IMR-90 (cell line): ENCODE measurements around the gene PAN2. TPM values are rescaled to one million over a fixed set of nuclear protein-coding genes. Genes with fewer than 3 reads are reported as not detected.

Source experiments
- ATAC-seq: fragments of 200-7000 bp; cut with Tn5 transposase; 2 replicates; pipeline ENCODE4 v1.9.1; 2020; ENCODE audit warnings: low read depth, mild to moderate bottlenecking, moderate library complexity
- BruUV-seq: library from RNA; stranded (reverse); fragments of 400-500 nt; replicated peaks from 2 replicates; lab custom pipeline; 2021; lab: Mats Ljungman, UMichigan
- CTCF ChIA-PET: fragments of 300-600 bp; formaldehyde crosslinking; extraction: SDS; loops from one replicate; lab custom pipeline; 2021; ENCODE audit warnings: antibody characterized with exemption; lab: Yijun Ruan, JAX
- POLR2A ChIA-PET: fragments of 300-600 bp; sonication (Branson Sonifier 250); formaldehyde crosslinking; loops from one replicate; lab custom pipeline; 2022; ENCODE audit warnings: antibody characterized with exemption; ENCODE audit not compliant: unreplicated experiment; lab: Charles Lee
- DNase-seq: peaks from one replicate; pipeline ENCODE4 v3.0.0; 2013
- H2AFZ ChIP-seq: replicated peaks from 2 replicates; pipeline ENCODE3; 2013; ENCODE audit warnings: low read length, mild to moderate bottlenecking; ENCODE audit not compliant: poor library complexity
- H2AK5ac ChIP-seq: 2 replicates; pipeline ENCODE4 v1.6.1; 2013; ENCODE audit warnings: low read depth, low read length, inconsistent platforms
- H2AK9ac ChIP-seq: replicated peaks from 2 replicates; pipeline ENCODE3; 2013; ENCODE audit warnings: mild to moderate bottlenecking, low read depth, low read length, moderate library complexity; ENCODE audit not compliant: poor library complexity
- H2BK120ac ChIP-seq: 2 replicates; pipeline ENCODE4 v1.6.1; 2013; ENCODE audit warnings: low read depth, low read length, inconsistent platforms
- H2BK15ac ChIP-seq: 3 replicates; pipeline ENCODE4 v1.6.1; 2013; ENCODE audit warnings: low read depth, low read length, inconsistent platforms
- H2BK20ac ChIP-seq: 2 replicates; pipeline ENCODE4 v1.6.1; 2013; ENCODE audit warnings: low read depth, mild to moderate bottlenecking, inconsistent platforms, low read length, moderate library complexity
- H2BK5ac ChIP-seq: 2 replicates; pipeline ENCODE4 v1.6.1; 2013; ENCODE audit warnings: mild to moderate bottlenecking, low read depth, low read length, inconsistent platforms; ENCODE audit not compliant: poor library complexity, severe bottlenecking
- H3K14ac ChIP-seq: replicated peaks from 2 replicates; pipeline ENCODE4 v1.6.1; 2013; ENCODE audit warnings: low read depth, low read length, inconsistent platforms
- H3K18ac ChIP-seq: 2 replicates; pipeline ENCODE4 v1.6.1; 2013; ENCODE audit warnings: low read depth, low read length, control low read depth
- H3K23ac ChIP-seq: 2 replicates; pipeline ENCODE4 v1.6.1; 2013; ENCODE audit warnings: low read depth, low read length, inconsistent platforms
- H3K27ac ChIP-seq: 2 replicates; pipeline ENCODE4 v1.5.1; 2013; ENCODE audit warnings: mild to moderate bottlenecking, control low read depth, low read length; ENCODE audit not compliant: insufficient read depth
- H3K27me3 ChIP-seq: 2 replicates; pipeline ENCODE4 v1.6.1; 2013; ENCODE audit warnings: low read length; ENCODE audit not compliant: control insufficient read depth, insufficient read depth
- H3K36me3 ChIP-seq: 2 replicates; pipeline ENCODE4 v1.6.1; 2013; ENCODE audit warnings: low read length, mixed read lengths; ENCODE audit not compliant: control insufficient read depth, insufficient read depth
- H3K4ac ChIP-seq: 2 replicates; pipeline ENCODE4 v1.6.1; 2013; ENCODE audit warnings: low read depth, low read length, inconsistent platforms
- H3K4me1 ChIP-seq: 2 replicates; pipeline ENCODE4 v1.6.1; 2013; ENCODE audit warnings: low read length, mixed read lengths; ENCODE audit not compliant: control insufficient read depth, insufficient read depth
- H3K4me2 ChIP-seq: 2 replicates; pipeline ENCODE4 v1.6.1; 2013; ENCODE audit warnings: low read depth, mild to moderate bottlenecking, control low read depth, low read length, moderate library complexity
- H3K4me3 ChIP-seq: 2 replicates; pipeline ENCODE4 v1.5.1; 2013; ENCODE audit warnings: low read depth, mild to moderate bottlenecking, control low read depth, low read length, moderate library complexity; ENCODE audit not compliant: insufficient read depth
- H3K56ac ChIP-seq: 2 replicates; pipeline ENCODE4 v1.6.1; 2013; ENCODE audit warnings: low read length, inconsistent platforms; ENCODE audit not compliant: insufficient read depth; ENCODE audit errors: extremely low read depth
- H3K79me1 ChIP-seq, 2 experiments: 2 replicates each; pipeline ENCODE4 v1.6.1; 2013; ENCODE audit warnings: low read length in 2 of 2, inconsistent platforms in 1 of 2, low read depth in 1 of 2
- H3K9ac ChIP-seq: 2 replicates; pipeline ENCODE4 v1.6.1; 2013; ENCODE audit warnings: low read depth, low read length, control low read depth
- H3K9me1 ChIP-seq: 2 replicates; pipeline ENCODE4 v1.6.1; 2013; ENCODE audit warnings: low read length, inconsistent platforms; ENCODE audit not compliant: insufficient read depth
- H3K9me3 ChIP-seq: 2 replicates; pipeline ENCODE4 v1.6.1; 2013; ENCODE audit warnings: low read length; ENCODE audit not compliant: control insufficient read depth, insufficient read depth
- H4K20me1 ChIP-seq: 2 replicates; pipeline ENCODE4 v1.6.1; 2013; ENCODE audit warnings: low read length, inconsistent platforms; ENCODE audit not compliant: insufficient read depth
- H4K5ac ChIP-seq: 2 replicates; pipeline ENCODE4 v1.6.1; 2013; ENCODE audit warnings: mild to moderate bottlenecking, low read depth, low read length, control low read depth
- H4K8ac ChIP-seq, 2 experiments: 2 replicates each; pipeline ENCODE4 v1.6.1; 2013; ENCODE audit warnings: low read depth in 2 of 2, low read length in 2 of 2, control low read depth in 1 of 2, inconsistent platforms in 1 of 2
- H4K91ac ChIP-seq: 2 replicates; pipeline ENCODE4 v1.6.1; 2013; ENCODE audit warnings: low read depth, low read length, inconsistent platforms; ENCODE audit not compliant: insufficient read depth
- BHLHE40 ChIP-seq: fragments of 150-350 bp; IDR thresholded peaks from 2 replicates; pipeline ENCODE4 v1.6.1; 2016; ENCODE audit warnings: mild to moderate bottlenecking, low read depth, low read length
- CTCF ChIP-seq: conservative IDR thresholded peaks from 2 replicates; pipeline ENCODE4 v1.5.1; 2012; ENCODE audit warnings: mild to moderate bottlenecking, low read depth, low read length, improper control_type of control experiment
- ELK1 ChIP-seq: fragments of 150-350 bp; IDR thresholded peaks from 2 replicates; pipeline ENCODE4 v1.6.1; 2016; ENCODE audit warnings: low read depth, mild to moderate bottlenecking, low read length, moderate library complexity, borderline replicate concordance
- MAFK ChIP-seq: IDR thresholded peaks from 2 replicates; pipeline ENCODE4 v1.6.1; 2012; ENCODE audit warnings: low read depth, low read length, improper control_type of control experiment
- MAZ ChIP-seq: IDR thresholded peaks from 2 replicates; pipeline ENCODE4 v1.6.1; 2012; ENCODE audit warnings: low read depth, mild to moderate bottlenecking, low read length, improper control_type of control experiment, moderate library complexity, borderline replicate concordance
- MXI1 ChIP-seq: IDR thresholded peaks from 2 replicates; pipeline ENCODE4 v1.6.1; 2012; ENCODE audit warnings: low read depth, mild to moderate bottlenecking, low read length, moderate library complexity, borderline replicate concordance
- NFE2L2 ChIP-seq: fragments of 150-350 bp; IDR thresholded peaks from 2 replicates; pipeline ENCODE4 v1.6.1; 2016; ENCODE audit warnings: low read depth, mild to moderate bottlenecking, low read length
- RAD21 ChIP-seq: IDR thresholded peaks from 2 replicates; pipeline ENCODE4 v1.6.1; 2012; ENCODE audit warnings: low read length, improper control_type of control experiment
- RCOR1 ChIP-seq: IDR thresholded peaks from 2 replicates; pipeline ENCODE4 v1.6.1; 2012; ENCODE audit warnings: mild to moderate bottlenecking, low read length, improper control_type of control experiment; ENCODE audit not compliant: insufficient replicate concordance
- SMC3 ChIP-seq: fragments of 150-350 bp; IDR thresholded peaks from 2 replicates; pipeline ENCODE4 v1.6.1; 2016; ENCODE audit warnings: low read depth, mild to moderate bottlenecking, antibody characterized with exemption, low read length, moderate library complexity
- WGBS, 2 experiments: methylation state at CpG; one replicate each; pipeline versions ENCODE4 v1.1.5 to v1.1.7; 2013; ENCODE audit warnings: missing lambda C conversion rate in 2 of 2; ENCODE audit not compliant: insufficient read length in 1 of 2; ENCODE audit errors: extremely low coverage in 2 of 2; 5-methylcytosine and 5-hydroxymethylcytosine counted together
- dilution Hi-C: fragments of 300-500 bp; cut with HindIII; formaldehyde crosslinking; loops from one replicate; pipeline ENCODE4 v1.14.3; 2018; ENCODE audit warnings: low sequenced_read_pairs; ENCODE audit not compliant: unreplicated experiment
- in situ Hi-C: fragments of 300-500 bp; cut with MboI; formaldehyde crosslinking; loops from 3 replicates; pipeline ENCODE4 v1.14.3; 2019; ENCODE audit warnings: low sequenced_read_pairs, inconsistent platforms, mixed read lengths
- intact Hi-C: fragments of 100-400 bp; cut with micrococcal nuclease; formaldehyde crosslinking; loops from 2 replicates; pipeline ENCODE4 v1.10.0; 2022
- polyA plus RNA-seq, 3 experiments: library from polyadenylated mRNA; depleted of rRNA; stranded (reverse); fragments of >200 nt; gene quantifications; 2 replicates each; pipeline ENCODE4 v1.2.3, GENCODE V29; 2012; ENCODE audit warnings: low replicate concordance in 1 of 3
- total RNA-seq: library from RNA; depleted of rRNA; stranded (reverse); fragments of >200 nt; gene quantifications from 2 replicates; pipeline ENCODE4 v1.2.3, GENCODE V29; 2012

Gene PAN2
- total and polyA plus RNA-seq, 2 of the 4 experiments (the other 2 are of a cell fraction) = 9.7 to 20.2 TPM

- no peak for TF ChIP-seq MAFK
Measured at GRCh38 chr12:56375598-56376434, 42.0 kb upstream of the PAN2 start (continued).

GRCh38 chr12:56374726-56375597, 41.2 kb upstream of the PAN2 start:
- in situ Hi-C loops (no loop called here), dilution Hi-C loops (no loop called here), intact Hi-C loops (loop anchor here (5.0 kb wide), 1 partner anchor 87 kb away; no protein-coding TSS in a partner anchor)
- Histone ChIP-seq H3K18ac (no peak overlapping the region), H3K14ac (no peak overlapping the region), H3K79me1 (no peaks in the 10 kb centered on the region), H3K4ac (no peak overlapping the region), H2BK20ac (no peak overlapping the region), H3K9me1 (no peaks in the 10 kb centered on the region), H4K5ac (no peak overlapping the region), H3K56ac (no peak overlapping the region), H2BK120ac (no peak overlapping the region), H3K23ac (no peak overlapping the region), H2BK15ac (no peak overlapping the region), H2AFZ (no peak overlapping the region), H2BK5ac (no peak overlapping the region), H3K9me3 (no peaks in the 10 kb centered on the region), H3K27ac (no peak overlapping the region), H2AK5ac (no peak overlapping the region), H3K4me1 (no peaks in the 10 kb centered on the region), H4K91ac (no peak overlapping the region), H4K8ac (no peak overlapping the region), H3K36me3 (no peaks in the 10 kb centered on the region), H2AK9ac (no peak overlapping the region), H3K9ac (no peak overlapping the region), H3K4me2 (no peak overlapping the region), H3K27me3 (no peaks in the 10 kb centered on the region; the same call in 1 of the 2 replicates), H3K4me3 (no peak overlapping the region), H4K20me1 (no peaks in the 10 kb centered on the region)
- BruUV-seq = no TSS peak
- WGBS, 2 experiments = 83% methylated on average over 1 of the region's 7 CpGs; no CpG with 5 or more reads in 1 of the 2 experiments
- DNase-seq = peak; percentile 9
- ATAC-seq = no peak; the same call in 1 of the 2 replicates
- ChIA-PET POLR2A (no interaction called here), CTCF (interaction anchor here (0.6 kb wide), 2 partner anchors 12 to 25 kb away, joined by 5 to 6 read pairs; no protein-coding TSS in a partner anchor)
- TF ChIP-seq RCOR1 (no peak), RAD21 (no peak), NFE2L2 (no peak), BHLHE40 (no peak), ELK1 (no peak), SMC3 (no peak), MXI1 (no peak), CTCF (no peak), MAZ (no peak), MAFK (no peak)
